NCI-H526 (cell line): ENCODE measurements around the gene SIX3.

Experiments
- DNase-seq, 2 experiments: peaks; one replicate each; lab custom pipeline; 2025; lab: John Stamatoyannopoulos, UW

SIX3 gene

GRCh38 chr2:44981714-44982108 lies 40.2 kb downstream of the SIX3 start:
- DNase-seq, result peak; percentile 37 to 83

DNA sequence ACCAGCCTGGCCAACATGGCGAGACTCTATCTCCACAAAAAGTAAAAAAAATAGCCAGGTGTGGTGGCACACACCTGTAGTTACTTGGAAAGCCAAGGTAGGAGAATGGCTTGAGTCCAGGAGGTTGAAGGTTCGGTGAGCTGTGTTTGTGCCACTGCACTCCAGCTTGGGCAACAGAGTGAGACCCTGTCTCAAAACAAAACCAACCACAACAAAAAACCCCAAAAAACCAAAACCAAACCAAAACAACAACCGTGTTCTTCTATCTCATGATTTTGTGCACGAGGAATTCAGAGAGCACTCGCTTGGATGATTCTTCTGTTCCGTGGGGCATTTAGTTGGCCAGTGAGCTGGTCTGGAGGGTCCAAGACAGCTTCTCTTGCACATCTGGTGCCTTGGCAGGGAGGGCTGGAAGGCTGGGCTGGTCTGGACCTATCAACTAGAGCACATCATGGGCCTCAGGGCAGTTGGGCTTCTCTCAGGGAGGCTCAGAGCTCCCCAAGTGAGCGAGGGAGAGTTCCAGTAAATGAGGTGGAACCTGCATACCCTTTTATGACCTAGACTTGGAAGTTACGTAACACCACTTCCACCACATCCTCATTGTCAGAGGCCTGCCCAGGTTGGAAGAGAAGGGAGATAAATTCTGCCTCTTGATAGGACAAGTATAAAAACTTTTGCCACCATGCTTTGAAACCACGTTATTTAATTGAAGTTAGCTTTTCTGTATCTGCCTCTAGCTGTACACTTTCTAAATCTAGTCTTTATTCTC lies 42.5 kb downstream of the SIX3 start:
- no peak for DNase-seq

DNA sequence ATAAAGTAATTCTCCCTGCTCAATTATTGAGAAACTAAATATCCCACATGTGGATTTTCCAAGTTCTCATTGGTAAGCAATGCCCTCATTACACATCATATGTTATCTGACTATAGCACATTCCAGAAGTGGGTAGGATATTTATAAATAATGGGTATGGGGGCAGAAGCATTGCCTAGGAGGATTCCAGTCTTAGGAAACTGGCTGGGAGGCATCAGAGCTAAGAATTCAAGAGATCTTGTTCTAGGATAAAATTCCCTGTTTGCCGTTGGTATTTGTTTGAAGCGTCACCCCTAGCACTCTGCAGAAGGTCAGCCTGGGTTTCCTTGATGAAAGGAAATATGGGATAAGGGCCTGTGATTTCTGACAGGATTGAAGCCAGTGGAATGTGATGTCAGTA lies 47.7 kb downstream of the SIX3 start:
- no peak for DNase-seq

- DNase-seq, result no peak
Observed at GRCh38 chr2:44994377-44994776, 52.9 kb downstream of the SIX3 start.
